Globus pallidus (tissue), 1 donor: ENCODE results near the gene SMIM7.
"Not testable (repeated sequence)": the region's sequence is repeated elsewhere in the genome, so short reads cannot be mapped to it uniquely, and the experiment has no call there.

ENCODE experiments used
- DNase-seq: peaks from one replicate; pipeline ENCODE4 v3.0.0-alpha.2; 2015; ENCODE audit warnings: low spot score

Gene SMIM7

DNA sequence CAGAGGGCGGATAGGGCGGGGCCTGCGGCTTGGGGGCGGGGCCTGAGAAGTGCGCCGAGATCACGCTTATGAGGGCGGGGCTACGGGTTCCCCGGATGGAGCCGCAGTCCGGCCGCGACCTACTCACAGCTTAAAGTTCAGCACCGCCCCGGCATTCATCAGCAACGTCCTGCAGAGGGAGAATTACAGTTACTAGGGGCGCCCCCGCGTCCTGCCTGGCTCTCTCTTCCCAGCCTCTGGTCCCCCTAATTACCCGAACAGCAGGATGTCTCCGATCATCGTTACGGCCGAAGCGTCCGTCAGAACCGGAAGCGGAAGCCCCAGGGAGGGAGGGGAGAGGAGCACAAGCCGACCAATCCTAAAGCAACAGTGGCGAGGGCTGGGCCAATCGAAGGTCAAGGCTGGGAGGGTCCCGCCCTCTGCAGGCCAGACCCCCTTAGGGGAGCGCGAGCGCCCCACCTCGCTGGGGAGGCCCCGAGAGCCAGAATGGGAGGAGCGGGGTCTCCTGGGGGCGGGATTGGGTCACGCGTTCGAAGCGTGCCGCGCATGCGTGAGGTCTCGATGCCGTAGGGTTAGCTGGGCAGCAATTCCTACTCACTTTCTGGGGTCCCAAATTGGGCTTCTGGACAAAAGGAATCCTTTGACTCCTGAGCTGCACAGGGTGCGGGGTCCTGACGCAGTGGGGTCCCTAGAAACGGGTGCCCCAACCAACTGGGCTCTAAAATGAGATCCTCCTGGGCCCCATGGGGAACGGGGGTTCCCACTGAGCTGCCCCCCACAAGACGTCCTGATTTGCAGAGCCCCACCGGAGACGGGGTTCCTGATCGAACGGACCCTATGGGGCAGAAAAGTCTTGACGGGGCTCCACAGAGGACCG, at the start of gene SMIM7:
SMIM7 (minus strand) TSS at position 313 of the 877 bp plus-strand sequence; CDS start at position 279, 34 bp downstream.
- peak; percentile 99 for DNase-seq

DNA sequence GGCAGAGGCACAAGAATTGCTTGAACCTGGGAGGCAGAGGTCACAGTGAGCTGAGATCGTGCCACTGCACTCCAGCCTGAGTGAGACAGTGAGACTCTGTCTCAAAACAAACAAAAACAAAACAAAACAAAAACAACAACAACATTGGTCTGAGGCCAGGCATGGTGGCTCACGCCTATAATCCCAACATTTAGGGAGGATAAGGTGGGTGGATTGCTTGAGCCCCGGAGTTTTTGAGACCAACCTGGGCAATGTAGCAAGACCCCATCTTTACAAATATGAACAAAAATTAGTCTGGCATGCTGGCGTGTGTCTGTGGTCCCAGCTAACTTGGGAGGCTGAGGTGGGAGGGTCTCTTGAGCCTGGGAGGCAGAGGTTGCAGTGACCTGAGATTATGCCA, 43.7 kb upstream of the SMIM7 start:
- DNase-seq, result no peak

DNA sequence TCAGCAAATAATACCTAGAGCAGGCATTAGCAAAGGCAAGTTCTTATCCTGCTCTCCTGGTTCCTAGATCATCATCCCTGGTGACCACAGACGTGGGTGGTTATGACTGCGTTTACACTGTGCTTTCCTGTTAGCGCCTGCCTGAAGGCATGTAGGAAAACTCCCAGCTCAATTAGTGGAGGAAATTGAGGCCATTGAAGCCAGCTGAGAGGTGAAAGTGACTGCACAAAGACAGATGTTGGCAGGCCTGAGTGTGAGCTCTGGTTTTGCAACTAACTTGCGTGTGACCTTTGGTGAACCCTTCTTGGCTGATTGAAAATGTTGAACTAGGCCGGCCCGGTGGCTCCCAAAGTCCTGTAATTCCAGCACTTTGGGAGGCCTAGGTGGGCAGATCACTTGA, 42.2 kb upstream of the SMIM7 start:
- DNase-seq, result no peak

DNA sequence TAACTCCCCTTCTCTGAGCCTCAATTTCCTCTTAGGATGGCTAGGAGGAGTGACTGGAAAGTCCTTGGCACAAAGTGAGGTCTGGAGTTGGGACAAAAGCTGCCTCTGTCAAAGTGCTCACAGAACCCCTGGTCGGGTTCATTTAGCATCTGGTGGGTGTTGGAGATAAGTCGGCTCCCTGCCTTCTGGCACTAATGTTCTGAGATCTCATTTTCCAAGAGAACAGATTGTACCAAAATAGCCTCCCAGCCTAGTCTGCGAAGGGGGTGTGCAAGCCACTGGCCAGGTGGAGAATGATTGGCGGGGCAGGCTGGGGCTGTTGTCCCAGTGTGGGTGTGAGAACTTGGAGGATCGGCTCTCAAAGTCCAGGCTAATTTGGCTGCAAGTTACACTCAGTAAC, 39.0 kb upstream of the SMIM7 start:
- DNase-seq, result no peak

DNA sequence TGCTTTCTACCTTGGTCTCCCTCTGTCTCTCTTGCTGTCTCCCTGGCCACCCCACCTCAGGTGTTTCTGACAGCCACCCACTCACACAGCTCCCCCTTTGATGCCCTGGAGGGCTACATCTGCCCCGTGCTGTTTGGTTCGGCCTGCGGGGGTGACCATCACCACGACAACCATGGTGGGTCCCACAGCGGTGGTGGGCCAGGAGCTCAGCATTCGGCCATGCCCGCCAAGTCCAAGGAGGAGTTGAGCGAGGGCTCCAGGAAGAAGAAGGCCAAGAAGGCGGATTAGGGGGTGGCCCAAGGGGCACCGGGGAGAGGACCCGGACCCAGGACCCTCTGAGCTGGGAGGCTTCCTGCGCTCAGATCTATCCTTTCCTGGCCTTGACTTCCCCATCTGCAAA, 28.1 kb upstream of the SMIM7 start:
- DNase-seq, result no peak

DNA sequence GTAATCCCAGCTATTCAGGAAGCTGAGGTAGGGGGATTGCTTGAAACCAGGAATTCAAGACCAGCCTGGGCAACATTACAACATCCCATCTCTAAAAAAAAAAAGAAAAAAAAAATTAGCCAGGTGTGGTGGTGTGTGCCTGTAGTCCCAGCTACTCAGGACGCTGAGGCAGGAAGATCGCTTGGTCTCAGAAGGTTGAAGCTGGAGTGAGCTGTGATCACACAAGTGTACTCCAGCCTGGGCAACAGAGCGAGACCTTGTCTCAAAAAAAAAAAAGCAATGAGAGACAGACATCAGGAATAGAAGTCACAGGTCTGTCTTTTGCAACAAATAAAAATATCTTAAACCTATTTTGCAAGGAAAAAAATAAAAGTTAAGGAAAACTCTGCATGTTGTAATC, 24.3 kb upstream of the SMIM7 start:
- no peak for DNase-seq

DNA sequence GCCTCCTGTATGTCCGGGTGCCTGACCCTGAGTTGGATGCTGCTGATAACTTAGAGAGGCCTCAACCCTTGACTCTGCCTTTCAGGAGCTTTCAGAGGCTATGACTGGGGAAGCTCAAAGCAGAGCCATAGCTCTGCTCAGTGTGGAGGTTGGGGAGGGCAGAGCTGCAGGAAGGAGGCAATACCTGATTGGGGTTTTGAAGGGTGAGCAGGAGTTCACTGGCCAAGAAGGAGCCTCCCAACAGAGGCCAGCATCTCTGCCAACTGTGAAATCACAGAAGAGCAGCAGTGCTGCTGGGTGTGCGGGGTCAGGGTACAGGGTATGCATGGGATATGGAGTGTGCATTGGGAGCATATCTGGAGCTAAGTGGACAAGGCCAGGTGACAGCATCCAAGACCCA, 22.6 kb upstream of the SMIM7 start:
- no peak for DNase-seq

DNA sequence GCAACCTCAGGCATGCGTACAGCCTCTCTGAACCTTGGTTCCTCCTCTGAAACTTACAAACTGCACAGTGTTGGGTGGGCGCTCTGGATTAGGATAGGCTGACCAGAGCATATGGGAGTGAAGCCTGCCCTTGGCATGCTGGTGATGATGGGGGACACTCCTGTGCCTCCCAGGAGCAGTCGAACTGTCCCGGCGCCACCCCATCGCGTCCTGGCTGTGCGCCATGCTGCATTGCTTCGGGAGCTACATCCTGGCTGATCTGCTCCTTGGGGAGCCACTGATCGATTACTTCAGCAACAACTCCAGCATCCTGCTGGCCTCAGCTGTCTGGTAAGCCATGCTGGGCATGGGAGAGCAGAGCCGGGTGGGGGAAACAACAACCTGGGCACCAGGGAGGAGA, 19.9 kb upstream of the SMIM7 start:
- DNase-seq, result no peak

DNA sequence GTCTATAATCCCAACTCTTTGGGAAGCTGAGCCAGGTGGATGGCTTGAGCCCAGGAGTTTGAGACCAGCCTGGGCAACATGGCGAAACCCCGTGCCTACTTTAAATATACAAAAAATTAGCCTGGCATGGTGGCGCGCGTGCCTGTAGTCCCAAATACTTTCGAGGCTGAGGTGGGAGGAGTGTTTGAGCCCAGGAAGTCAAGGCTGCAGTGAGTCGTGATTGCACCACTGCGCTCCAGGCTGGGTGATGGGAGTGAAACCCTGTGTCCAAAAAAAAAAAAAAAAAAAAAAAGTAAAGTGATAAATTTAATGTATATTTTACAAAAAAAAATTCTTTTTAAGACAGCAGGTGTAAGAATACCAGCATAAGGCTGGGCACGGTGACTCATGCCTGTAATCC, 18.6 kb upstream of the SMIM7 start:
- DNase-seq, result no peak

DNA sequence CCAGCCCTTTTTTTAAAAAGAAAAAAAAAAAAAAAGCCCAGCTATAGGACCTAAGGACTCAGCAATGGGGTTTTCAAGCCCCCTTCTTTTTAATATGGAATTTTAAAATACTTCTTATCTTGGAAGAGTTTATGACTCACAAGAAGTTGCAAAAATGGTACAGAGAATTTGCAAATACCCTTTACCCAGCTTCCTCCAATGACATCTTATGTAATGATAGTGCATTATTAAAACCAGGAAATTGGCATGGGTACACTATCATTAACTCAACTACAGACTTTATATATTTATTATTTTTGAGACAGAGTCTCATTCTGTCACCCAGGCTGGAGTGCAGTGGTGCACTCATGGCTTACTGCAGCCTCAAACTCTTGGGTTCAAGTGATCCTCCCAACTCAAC, 17.1 kb upstream of the SMIM7 start:
- DNase-seq, result no peak

DNA sequence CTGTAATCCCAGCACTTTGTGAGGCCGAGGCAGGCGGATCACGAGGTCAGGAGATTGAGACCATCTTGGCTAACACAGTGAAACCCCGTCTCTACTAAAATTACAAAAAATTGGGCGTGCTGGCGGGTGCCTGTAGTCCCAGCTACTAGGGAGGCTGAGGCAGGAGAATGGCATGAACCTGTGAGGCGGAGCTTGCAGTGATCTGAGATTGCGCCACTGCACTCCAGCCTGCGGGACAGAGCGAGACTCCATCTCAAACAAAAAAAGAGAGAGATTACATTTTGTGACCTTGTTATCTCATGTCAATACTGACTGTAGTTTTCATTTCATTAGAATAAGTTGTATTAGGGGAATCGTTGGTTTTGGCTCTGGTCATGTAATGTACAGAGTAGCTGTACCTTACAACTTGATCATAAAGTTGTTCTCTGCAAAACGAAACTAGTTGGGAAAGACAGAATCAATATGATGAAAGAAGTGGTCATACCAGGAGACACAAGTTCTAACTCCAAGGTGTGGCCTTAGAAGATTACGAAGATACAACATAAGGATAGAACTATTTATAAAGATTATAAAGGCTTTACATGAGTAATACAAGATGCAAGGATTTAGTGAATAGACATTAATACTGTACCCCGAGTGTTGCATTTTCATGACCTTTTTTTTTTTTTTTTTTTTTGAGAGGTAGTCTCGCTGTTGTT, 16.3 kb upstream of the SMIM7 start:
- DNase-seq, result no peak

DNA sequence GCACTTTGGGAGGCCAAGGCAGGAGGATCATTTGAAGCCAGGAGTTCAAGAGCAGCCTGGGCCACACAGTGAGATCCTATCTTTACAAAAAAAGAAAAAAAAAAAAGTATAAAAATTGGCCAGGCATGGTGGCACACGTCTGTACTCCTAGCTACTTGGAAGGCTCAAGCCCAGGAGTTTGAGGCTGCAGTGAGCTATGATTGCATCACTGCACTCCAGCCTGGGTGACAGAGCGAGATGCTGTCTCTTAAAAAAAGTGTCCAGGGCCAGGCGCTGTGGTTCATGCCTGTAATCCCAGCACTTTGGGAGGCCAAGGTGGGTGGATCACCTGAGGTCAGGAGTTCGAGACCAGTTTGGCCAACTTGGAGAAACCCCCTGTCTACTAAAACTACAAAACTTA, 13.9 kb upstream of the SMIM7 start:
- not testable (repeated sequence) for DNase-seq

DNA sequence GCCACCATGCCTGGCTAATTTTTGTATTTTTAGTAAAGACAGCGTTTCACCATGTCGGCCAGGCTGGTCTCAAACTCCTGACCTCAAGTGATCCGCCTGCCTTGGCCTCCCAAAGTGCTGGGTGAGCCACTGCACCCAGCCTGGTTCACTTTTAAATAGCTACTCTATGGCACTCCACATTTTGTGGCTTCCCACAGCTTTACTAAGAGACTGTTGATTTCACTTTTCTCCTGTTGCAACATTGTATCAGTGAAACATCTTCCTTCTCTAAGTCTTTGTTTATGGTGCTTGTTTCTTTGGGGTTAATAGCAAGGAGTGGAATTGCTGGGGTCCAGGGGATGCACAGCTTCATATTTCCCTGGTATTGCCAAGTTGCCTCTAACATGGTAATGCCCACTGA, 13.3 kb upstream of the SMIM7 start:
- no peak for DNase-seq

DNA sequence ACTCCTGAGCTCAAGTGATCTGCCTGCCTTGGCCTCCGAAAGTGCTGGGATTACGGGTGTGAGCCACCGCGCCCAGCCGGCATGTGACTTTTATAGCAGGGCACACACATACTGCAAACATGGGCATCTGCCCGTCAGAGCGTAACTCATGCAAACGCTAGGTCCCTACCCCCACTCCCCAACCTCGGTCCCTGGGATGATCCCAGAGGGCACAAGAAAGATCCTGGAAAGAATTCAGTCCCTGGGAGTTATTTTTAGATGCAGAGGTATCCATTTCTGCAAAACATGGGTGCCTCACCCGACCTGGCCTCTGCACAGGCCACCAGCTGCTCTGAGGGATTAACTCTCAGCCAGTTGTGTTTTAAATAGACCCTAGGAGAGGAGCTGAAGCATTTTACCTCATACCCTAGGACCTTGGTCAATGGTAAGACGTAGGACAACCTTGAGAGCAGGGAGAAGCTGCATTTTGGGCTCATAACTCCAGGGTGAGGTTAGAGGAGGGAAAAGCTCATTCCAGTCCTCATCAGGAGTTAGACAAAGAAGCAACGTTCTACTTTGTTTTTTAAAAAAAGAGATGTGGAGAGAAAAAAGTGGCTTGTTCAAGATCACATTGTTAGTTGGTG, 11.8 kb upstream of the SMIM7 start:
- DNase-seq, result no peak

DNA sequence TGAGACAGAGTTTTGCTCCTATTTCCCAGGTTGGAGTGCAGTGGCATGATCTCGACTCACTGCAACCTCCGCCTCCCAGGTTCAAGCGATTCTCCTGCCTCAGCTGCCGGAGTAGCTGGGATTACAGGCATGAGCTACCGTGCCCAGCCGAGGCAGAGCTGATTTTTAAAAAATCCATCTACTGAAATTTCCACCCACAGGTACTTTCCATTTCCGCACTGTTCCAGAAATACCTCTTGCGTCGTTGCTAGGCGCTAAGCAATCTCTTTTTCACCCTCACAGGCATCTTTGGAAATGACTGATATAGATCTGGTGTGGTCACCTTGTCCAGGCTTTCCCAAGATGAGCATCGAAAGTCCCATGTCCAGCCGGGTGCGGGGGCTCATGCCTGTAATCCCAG, 10.3 kb upstream of the SMIM7 start:
- no peak for DNase-seq

DNA sequence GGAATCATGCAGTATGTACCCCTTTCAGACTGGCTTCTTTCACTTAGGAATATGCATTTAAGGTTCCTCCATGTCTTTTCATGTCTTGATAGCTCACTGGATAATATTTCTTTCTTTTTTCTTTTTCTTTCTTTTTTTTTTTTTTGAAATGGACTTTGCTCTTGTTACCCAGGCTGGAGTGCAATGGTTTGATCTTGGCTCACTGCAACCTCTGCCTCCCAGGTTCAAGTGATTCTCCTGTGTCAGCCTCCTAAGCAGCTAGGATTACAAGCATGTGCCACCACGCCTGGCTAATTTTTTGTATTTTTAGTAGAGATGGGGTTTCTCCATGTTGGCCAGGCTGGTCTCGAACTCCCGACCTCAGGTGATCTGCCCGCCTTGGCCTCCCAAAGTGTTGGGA, 8.8 kb upstream of the SMIM7 start:
- DNase-seq, result not testable (repeated sequence)

DNA sequence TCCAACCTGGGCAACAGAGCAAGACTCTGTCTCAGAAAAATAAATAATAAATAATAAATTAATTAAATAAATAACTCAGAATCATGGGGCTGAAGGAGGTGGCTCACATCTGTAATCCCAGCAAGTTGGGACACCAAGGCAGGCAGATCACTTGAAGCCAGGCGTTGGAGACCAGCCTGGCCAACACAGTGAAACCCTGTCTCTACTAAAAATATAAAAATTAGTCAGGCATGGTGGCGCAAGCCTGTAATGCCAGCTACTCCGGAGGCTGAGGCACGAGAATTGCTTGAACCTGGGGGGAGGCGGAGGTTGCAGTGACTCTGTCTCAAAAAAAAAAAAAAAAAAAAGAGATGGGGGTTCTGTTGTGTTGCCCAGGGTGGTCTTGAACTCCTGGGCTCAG, 8.2 kb upstream of the SMIM7 start:
- DNase-seq, result no peak

DNA sequence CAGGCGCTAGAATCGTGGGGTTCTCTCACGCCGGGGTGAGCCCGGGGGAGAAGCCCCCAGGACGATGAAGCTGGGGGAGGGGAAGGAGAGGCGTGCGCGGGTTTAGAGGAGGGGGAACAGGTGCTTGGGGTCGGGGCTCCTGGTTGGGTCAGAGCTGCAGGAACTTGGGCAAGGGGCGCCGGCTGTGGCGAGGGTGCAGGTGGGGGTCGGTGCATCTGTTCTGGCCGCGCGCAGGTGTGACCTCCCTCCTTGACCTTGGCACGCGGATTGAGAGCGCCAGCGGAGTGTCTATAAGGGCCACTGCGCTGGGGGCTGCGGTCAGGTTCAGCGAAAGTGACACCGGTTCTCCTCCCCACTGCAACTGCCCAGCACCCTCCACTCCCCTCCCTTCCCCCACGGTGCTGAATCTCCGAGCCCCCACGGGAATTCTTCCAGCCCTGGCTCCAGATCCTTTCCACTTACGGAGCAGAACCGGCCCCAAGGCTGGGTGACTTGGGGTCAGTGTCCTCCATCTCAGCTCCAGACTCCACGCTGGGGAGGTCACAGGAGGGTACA, 1.6 kb upstream of the SMIM7 start:
- DNase-seq, result peak; percentile 26

DNA sequence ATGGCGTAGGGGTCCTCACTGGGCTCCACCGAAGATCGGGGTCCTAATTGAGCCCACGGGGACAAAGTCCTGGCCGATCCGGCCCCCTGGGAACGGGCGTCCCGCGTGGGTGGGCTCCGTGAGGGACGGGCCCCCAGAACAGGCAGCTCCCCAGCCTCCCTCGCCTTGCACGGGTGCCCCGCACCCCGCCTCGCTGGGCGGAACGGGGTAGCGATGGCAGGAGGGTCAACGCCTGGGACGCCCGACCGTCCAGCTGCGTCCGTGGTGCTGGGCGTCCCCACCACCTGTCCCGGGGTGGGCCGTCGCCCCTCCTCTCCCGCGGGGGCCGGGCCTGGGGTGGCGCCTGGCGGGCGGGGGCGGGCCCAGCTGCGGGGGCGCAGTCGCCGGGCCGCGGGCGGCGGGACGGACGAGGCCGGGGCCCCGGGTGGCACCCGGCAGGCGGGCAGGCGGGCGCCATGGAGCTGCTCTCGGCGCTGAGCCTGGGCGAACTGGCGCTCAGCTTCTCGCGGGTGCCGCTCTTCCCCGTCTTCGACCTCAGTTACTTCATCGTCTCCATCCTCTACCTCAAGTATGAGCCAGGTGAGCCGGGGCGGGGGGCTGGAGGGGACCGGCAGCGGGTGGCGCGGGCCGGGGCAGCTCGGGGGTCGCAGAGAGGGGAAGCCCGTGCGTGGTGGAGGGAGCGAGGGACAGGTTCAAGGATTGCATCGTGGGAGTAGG, 977 bp upstream of the SMIM7 start, which contains the start of gene TMEM38A:
TMEM38A (plus strand) TSS at position 377 of the 717 bp plus-strand sequence; CDS start at position 456, 79 bp downstream.
- DNase-seq, result peak; percentile 35

DNA sequence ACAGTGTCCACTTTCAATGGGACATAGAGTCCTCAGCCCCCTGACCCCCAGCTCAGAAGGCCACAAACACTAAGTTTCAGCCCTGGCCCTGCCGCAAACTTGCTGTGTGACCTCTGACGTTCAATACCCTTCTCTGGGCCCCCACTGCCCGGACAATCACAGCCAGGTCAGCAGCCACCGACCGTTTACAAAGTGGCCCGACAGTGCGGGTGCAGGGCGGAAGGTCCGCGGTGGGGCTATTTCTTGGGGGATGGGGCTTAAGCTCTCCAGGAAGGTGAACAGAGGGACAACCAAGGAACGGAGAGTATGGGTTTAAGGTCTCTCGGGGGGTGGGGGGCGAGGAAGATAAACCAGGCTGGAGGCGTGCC, 496 bp downstream of the SMIM7 start:
- DNase-seq, result no peak

DNA sequence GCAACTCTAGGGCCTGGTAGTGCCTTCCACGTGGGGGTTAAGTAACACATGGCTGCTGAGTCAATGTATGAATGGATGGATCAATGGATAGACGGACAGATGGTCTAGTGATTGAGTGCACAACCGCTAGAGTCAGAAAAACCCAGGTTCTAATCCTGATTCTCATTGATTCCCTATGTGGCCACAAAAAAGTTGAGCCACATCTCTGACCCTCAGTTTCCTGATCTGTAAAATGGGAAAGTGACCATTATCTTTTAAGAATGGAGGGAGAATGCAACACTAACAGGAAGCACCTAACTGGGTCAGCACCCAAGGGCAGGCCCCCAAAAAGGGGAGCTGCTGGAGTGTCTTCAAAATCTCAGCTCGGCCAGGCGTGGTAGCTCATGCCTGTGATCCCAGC, 2.6 kb downstream of the SMIM7 start:
- DNase-seq, result no peak

DNA sequence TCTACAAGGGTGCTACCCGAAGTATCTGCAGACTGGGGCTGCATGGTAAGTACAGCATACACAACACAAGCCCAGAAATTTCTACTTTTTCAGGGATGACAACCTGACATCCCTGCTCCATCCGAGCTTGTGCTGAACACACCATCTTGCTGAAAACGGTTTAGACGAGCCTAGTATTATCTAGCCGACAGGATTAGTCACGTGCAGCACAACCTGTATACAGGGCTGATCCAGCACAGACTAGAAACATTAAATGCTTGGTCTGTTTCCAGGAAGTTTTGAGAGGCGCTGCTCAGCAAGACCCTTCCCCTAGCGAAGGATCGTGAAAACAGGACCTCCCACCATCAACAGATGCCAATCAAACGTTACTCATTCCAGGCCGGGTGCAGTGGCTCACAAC, 4.2 kb downstream of the SMIM7 start:
- no peak for DNase-seq
